ENCODE results near the gene DOCK1.

The DOCK1 gene

DNA sequence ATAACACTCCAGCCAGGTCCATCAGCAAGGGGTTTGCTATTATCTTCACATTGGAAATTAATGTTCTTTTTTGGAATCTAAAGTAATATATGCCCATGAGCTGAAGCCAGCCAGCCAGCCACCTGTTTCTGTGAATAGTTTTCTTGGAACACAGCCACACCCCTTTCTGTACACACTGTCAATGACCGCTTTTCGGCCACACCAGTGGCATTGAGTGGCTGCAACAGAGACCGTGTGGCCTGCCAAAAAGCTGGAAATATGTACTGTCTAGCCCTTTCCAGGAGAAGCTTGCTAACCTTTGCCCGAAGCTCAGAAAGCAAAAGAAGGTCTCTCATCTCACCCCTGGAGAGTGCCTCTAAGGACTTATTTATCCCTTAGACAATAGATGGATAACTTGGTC, 545.4 kb downstream of the DOCK1 start:
- DNase-seq: peak; percentile 10

DNA sequence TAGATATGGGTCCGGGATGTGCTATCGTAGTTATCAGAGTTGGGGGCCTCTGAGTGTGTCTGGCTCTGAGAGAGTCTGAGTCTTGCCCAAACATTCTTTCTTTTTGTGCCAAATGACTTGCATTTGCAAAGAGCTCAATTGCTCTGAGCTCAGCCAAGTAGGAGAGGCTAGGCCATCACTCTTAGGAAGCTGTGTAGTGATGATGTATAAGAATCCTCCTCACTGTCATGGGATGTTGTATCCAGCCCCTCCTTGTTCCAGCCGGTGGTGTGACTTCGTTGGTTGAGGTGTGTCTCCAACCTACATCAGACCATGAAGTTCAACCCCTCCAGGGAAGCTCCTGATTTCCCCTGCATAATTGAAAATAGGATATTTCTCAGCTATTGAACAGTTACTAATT, 546.4 kb downstream of the DOCK1 start:
- DNase-seq: no peak

DNA sequence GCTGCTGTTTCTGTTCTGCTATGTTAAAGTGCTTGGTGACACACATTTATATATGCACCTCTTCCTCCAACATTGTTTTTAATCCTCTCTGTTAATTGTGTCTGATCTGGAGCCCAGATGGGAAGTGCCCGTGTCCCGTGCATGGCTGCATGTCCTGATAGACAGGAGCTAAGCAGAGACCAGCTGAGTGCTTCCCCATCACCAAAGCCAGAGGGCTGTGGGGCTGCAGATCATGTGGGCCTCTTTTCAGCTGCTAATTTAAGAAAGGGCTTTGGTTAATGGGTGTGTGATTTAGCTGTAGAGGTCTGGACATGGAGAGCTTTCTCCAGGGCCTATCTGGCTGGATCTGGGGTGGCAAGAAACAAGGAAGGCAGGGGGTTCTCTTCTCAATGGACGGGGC, 547.3 kb downstream of the DOCK1 start:
- no peak for DNase-seq

DNA sequence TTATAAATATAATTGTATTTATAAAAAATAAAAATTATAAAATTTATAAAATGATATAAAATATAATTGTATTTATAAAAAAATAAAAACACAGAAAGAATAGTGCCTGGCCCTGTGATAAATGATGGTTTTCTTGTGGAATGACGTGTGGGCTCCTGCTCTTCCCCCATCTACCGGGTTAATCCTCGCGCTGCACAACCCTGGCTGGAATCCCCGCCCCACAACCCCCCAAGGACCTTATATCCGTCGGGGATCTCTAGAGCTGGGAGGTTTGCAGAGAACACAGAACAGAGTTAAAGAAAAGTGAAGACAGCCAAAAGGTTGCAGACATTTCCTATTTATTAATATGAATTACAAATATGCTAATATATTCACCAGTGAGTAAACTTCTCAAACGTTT, 548.5 kb downstream of the DOCK1 start:
- DNase-seq: no peak

DNA sequence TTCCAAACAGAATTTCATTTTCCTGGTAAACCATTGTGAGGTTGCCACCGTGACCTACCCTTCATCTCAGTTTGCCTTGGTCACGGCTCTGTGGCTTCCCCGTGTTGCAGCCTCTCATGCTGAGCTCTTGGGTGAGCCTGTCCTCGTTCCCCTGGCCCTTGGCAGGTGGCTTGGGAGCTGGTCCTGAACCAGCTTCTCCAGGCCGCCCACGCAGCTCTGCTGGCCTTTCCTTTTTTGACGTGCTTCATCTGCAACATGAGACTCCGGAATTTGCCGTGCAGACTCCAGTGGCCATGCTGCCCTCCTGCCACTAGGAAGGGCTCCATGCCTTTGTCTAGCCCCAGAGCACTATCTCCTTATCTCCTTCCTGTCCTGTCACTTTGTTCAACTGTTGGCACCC, 550.9 kb downstream of the DOCK1 start:
- no peak for DNase-seq

DNA sequence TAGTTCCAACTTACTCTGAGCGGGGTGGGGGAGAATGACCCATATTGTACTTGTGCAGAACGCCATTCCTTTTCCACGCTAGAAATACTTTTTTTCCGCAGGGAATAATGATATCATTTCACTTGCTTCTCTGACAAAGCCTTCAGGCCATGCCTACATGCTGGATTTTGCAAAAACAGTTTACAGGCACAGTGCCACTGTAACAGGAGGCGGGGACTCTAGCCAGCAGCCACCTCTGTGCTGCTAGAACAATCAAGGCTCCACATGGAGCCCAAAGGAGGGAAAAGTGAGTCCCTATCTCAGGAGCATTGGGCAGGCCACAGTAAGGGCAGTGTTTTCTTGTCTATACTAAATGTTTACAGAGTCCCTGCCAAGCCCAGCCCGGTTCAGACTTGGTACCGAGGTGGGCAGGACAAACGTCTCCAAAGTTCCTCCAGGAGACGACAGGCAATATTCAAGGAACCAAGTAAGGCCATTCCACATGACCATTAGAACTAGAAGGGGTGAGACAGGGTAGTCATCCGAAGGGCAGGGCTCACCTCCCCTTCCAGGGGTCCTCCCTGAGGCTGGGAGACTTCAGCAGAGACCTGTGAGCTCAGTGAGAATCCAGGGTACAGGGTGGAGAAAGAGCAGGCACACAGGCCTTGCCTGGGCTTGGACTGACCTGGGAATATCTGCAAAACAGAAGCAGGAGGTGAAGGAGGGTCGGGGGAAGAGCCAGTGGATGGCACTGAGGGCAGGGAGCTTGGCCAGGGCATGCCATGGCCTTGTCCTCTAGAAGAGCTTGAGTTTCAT, 553.0 kb downstream of the DOCK1 start:
- DNase-seq: no peak

DNA sequence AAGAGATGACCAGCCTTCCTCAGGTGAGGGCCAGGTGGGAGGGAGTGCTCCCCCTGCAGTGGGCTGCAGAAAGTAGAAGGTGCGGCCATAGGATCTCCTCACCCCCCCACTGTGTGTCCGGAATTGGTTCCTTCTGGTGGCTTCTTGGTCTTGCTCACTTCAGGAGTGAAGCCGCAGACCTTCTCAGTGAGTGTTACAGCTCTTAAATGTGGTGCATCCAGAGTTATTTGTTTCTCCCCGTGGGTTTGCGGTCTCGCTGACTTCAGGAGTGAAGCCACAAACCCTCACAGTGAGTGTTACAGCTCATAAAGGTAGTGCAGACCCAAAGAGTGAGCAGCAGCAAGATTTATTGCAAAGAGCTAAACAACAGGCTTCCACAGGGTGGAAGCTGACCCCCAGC, 553.6 kb downstream of the DOCK1 start:
- DNase-seq: no peak

DNA sequence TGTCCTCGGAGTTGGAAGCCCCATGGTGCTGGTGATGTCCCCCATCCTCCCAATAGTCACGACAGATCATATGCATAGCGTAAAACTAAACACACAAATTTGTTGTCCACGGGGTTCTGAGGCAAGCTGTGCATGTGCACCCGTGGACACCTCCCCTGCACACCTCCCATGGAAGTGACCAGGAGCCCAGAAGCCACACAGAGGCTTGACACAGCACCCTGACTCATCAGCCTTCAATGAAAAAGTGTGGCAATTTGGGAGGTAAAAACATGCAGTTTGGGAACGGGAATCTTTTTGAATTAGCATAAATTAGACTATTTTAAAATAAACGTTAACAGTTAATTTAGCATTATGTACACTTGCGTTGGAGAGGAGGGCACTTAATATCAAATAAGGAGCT, 554.7 kb downstream of the DOCK1 start:
- no peak for DNase-seq

DNA sequence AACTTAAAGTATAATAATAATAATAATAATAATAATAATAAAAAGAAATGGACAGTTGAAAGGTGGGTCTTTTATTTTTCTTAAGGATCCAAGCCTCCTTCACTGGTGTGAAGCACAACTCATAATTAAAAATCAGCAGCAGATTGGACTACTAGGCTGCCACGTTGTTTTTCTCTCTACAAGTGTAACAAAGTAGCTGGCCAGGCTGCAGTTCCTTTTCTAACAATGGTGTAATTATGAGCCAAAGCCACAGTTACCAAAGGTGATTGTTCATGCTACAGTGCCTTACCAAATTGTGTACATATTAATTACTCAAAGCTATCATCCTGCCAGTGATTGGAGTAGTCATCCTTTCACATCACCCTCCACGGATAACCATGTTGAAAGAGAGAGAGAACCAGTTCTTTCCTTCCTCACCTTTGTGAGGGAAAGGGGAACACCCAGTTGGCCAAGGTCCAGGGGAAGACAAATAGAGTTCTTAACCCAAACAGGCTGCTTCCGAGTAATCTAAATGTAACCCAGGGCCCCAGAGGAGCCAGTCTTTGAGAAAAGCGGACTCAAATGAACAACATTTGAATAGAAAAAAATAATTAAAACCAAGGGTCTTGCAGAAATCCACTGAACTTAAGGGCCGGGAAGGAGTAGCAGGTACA, 557.5 kb downstream of the DOCK1 start:
- peak; percentile 82 for DNase-seq

DNA sequence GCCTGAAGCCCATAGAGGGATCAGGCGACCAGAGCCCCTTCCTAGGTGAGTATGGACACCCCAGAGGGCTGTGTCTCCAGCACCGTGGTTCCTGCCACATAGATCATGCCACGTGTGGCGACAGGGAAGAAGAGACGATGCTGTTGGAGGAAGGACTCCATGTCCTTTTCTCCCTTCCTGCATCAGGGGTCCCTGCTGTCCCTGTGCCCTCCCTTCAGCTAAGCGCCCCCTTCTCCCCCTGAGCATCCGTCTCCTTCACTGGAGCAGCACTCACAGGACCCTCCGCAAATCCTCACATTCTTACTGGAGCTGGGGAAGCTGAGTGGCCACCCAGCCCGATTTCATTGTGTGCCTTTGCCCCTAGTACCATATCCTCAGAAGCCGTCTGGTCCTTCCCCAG, 558.3 kb downstream of the DOCK1 start:
- no peak for DNase-seq

DNA sequence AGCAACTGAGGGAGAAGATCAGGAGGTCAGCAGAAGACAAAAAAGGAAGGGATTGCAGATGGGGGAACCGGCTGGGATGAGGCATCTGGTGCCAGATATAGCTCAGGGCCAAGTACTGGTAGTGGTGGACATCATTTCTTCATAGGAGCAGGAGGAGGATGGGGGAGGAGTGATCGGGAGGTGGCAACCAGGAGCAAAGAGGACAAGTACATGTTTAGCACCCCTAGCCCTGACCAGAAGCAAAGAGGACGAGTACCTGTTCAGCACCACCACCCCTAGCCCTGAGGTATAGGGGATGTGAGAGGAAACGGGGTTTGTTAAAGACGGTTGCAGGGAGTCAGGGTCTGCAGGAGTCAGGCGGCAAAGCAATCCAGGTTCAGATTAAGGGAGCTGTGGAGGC, 559.3 kb downstream of the DOCK1 start:
- no peak for DNase-seq

DNA sequence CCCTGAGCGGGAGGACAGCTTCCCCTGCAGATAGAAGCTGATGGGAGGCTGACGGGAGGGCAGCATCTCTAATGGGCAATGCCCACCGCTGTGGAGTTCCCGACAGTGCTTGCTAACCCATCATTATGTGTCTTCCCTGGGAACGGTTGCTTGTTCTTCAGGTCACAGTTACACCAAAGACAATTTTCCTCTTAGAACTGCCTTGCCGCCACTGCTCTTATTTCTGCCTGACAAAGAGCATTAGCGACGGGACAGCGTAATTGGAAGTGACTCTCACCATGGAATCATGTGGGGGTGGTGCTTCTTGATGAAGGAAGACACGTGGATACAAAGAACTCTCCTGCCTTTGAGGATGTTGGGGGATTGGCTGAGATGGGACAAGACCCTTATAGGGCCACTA, 562.6 kb downstream of the DOCK1 start:
- DNase-seq: no peak

DNA sequence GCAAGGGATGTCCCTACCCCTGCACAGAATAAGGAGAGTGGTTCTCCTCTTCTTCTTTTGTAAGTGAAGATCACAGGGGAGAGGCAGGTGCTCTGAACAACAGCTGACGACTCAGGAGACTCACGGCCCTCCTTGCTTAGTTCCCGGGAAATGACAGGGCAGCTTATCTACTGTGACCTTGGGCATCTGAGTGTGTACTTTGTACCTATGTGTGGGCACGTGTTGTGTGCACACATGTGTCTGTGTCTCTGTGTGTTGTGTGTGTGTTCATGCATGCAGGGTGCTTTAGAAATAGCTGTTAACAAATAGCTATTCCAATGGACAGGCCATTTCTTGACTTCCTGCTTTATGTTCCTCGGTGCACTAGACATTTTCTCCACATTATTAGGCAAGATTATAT, 563.4 kb downstream of the DOCK1 start:
- DNase-seq: no peak

DNA sequence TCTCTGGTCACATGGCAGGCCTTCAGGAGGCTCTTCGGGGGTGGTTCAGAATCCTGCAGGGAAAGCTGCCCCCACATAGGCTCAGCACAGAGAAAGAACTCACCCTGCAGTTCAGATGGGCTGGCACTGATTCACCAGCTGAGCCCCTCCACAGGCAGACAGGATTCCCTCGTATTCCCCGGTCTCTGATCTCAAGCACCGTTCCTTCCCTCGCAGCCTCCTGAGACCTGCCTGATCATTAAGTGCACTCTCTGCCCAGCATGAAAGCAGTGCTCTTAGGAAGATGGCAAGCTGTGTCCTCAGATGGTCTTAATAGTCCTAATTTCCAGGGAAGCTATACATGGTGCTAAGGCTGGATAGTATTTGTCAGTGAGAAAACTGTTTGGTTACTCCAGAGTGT, 565.7 kb downstream of the DOCK1 start:
- no peak for DNase-seq

DNA sequence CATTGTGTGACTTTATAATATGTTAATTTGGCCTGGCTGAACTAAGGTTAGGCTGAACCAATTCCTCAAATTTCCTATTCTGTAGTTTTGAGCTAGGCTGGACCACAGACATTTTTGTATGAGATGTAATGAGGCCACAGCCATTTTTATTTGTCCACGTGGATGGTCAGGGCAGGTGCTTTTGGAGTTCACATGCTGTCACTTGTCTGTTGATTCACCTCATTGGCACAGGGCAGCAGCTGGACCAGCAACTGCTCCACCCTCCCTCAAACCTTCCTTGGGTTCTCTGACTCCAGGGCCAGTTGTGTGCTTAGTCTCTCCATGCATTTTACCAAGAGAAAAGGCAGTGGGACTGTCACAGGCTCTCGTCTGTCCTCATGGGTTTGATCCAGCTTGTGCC, 567.7 kb downstream of the DOCK1 start:
- no peak for DNase-seq

DNA sequence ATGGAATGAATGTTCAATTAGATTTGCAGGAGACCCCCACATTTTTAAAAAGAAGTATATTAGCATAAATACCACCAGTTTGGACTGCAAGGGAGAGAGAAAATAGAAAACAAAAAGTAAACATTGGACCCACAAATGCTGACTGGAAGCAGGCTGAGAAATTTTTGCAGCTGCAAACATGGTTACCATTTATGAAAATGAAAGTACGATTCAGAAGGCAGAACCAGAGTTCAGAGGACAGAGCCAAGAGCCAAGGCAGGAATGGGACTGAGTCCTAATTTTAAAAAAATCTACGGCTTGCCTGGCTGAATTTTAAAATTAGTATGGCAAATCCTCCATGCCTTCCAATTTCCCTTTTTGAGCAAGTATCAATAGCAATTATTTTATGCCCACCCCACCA, 569.3 kb downstream of the DOCK1 start:
- no peak for DNase-seq

DNA sequence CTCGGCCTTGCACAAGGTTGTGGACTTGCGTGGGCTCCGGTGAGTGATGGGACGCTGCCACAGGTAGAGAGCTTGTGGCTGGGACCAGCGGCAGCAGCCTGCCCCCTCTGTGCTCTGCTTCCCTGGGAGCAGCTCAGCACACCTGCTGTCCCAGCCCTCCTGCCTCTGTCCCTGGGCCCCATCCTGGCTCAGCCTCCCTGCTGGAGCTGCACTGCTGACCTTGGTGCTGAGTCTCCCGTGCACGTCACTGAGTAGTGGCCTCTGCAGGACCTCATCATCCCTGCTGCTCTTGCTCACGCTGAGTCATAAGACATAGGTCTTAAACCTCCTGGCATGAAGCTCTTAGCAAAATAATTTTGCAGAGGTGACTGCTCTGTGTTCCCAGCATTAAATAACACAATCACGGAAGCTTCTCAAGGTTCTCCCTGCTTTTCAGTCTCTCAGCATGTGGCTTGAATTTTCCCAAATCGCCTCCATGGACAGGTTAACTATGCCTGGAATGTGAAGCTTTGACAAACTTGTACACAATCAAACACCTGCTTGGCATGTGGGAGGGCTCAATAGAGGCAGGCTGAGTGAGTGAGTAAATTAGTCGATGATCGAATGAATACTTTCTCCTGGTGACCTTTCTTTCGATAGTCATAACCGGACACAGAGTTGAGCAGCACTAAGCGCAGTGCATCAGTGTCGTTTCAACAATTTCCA, 580.1 kb downstream of the DOCK1 start:
- DNase-seq: no peak

DNA sequence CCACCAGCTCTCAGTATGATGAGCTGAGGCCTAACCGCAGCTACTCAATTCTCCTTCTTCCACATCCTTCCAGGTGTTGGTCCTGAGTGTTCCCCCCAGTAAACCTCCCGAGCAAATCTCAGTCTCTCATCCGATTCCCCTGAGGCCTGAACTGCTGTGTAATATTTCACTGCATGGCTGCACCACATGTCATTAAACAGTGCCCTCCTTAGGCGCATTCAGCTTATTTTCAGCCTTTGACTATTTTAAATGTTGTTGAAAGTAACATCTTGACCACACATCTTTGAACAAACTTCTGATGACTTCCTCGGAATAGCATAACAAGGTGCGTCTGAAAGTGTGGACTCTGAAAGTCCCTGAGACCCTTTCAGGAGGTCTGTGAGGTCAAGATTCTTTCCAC, 581.1 kb downstream of the DOCK1 start:
- no peak for DNase-seq

DNA sequence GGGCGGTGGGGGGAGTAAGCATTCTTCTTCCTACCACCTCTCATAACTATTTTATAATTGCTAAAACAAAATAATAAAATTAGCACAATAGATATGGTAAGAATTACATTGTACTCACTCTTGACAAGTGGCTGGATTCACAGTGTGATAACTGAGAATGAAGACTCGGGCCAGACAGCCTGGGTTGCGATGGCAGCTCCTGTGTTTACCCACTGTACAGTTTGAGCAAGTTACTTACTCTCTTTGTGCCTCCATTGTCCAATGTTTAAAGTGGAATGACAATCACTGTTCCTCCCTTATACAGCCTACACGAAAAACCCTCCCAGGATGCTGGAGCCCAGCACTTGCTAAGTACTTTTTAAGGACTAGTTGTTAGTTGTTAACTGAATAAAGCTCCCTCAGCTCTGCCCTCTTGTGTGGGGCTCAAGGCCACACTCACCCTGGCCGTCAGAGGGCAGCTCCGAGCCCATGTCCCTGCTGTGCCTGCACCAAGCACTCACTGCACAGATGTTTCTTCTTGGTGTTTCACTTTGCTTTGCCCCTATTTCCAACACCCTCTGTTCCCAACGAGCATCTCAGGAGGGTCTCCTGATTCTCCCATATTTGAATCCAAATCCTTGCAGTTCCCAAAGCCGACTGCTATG, 587.5 kb downstream of the DOCK1 start:
- no peak for DNase-seq

DNA sequence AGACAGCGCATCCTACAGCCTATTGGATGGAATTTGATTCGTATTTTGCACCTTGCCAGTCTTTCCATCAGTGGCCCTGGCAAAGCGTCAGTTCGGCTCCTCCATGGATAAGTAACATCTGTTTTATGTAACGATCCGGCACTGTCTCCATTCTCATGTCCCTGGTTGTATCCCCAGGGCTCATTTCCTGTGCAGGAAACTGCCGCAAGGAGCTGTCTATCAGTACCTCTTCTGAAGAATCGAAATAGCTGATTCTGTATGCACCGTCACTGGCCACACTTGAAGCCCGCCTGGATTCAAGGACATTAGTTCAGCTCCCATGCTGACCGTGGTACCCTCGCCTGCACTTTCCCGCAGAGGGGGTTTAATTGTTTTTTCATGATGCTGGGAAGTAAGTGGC, 590.8 kb downstream of the DOCK1 start:
- no peak for DNase-seq

DNA sequence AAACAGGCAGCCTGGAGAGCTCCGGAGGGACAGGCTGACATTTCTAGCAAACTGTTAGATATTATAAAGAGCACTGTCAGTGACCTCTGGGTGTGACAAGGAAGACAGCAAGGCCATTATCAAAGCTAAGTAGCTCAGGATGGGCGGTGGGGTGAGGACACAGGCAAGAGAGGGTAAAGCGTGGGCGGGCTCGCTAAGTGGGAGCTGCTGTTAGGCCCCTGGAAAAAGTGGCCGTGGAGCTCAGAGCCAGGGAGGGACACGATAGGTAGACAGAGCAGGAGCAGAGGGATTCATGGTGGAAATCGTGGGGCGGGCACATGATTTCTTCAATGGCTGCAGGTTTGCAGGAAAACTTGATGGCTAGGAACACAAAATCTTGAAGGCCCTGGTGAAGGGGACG, 592.5 kb downstream of the DOCK1 start:
- no peak for DNase-seq

DNA sequence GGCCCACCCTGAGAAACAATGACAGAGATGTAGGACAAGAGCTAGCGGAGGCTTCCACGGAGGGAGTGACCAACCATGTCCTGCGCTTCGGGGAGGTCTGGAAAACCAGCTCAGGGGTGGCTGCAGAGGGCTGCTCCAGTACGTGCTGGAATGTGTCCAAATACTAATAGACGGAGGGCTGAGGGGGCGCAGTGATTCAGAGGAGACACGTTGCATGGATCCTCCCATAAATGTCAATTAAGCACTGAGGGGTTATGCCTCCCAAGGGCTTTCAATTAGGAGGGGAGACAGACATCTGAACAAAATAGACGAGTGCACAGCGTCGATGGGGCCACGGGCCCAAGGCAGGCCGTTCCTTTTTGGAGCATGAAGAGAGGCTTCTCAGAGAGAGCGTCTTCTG, 592.9 kb downstream of the DOCK1 start:
- DNase-seq: no peak

DNA sequence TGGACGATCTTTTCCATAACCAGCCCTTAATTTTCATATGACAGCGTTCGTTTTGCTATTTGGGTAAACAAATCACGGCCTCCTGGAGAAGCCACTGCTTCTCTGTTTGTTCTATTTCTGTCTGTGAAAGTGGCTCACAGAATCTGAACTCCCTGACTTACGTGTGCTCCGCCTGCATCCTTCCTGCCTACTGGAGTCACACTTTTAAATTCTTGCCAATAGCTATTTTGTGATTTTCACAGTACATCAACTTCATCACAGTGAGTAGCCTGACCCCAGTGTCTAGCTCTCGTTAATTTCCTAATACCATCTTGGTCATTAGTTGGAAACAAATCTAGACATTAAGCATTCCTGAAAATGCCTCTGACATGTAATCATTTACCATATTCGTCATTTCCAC, 594.9 kb downstream of the DOCK1 start:
- DNase-seq: no peak

All from NCI-H345 (cell line).